Activated naive CD4-positive, alpha-beta T cell treated with anti-CD3 and anti-CD28 coated beads, Interleukin-2, amount 50 U/mL, for 24 hours (primary cell): Measurements from ENCODE around the gene PLA2G4D.

Experiments
- H3K27ac Mint-ChIP-seq: one replicate; pipeline ENCODE4 v1.8.0; 2021; ENCODE audit warnings: mild to moderate bottlenecking, mixed read lengths
- H3K27me3 Mint-ChIP-seq: one replicate; pipeline ENCODE4 v1.8.0; 2021; ENCODE audit warnings: mixed read lengths
- H3K36me3 Mint-ChIP-seq: one replicate; pipeline ENCODE4 v1.8.0; 2021; ENCODE audit warnings: mixed read lengths
- H3K4me1 Mint-ChIP-seq: one replicate; pipeline ENCODE4 v1.8.0; 2021; ENCODE audit warnings: mixed read lengths
- H3K4me3 Mint-ChIP-seq: one replicate; pipeline ENCODE4 v1.8.0; 2021; ENCODE audit warnings: mild to moderate bottlenecking, mixed read lengths
- H3K9me3 Mint-ChIP-seq: one replicate; pipeline ENCODE4 v1.8.0; 2021; ENCODE audit warnings: mixed read lengths

PLA2G4D gene

GRCh38 chr15:42131826-42132806 is 37.8 kb upstream of the PLA2G4D start:
- Mint-ChIP-seq H3K9me3 (no peaks in the 10 kb centered on the region), H3K4me3 (no peak overlapping the region), H3K27ac (no peak overlapping the region), H3K36me3 (no peaks in the 10 kb centered on the region), H3K4me1 (no peaks in the 10 kb centered on the region), H3K27me3 (peaks cover 7% of the 10 kb centered on the region)

GRCh38 chr15:42131006-42131405 is 36.6 kb upstream of the PLA2G4D start:
- no peak overlapping the region for H3K27ac Mint-ChIP-seq
- no peaks in the 10 kb centered on the region for H3K4me1 Mint-ChIP-seq
- no peaks in the 10 kb centered on the region for H3K36me3 Mint-ChIP-seq
- H3K4me3 Mint-ChIP-seq, result no peak overlapping the region
- H3K27me3 Mint-ChIP-seq, result peaks cover 7% of the 10 kb centered on the region
- no peaks in the 10 kb centered on the region for H3K9me3 Mint-ChIP-seq

- peaks cover 7% of the 10 kb centered on the region for H3K27me3 Mint-ChIP-seq
- H3K4me1 Mint-ChIP-seq, result no peaks in the 10 kb centered on the region
- H3K27ac Mint-ChIP-seq, result no peak overlapping the region
- H3K4me3 Mint-ChIP-seq, result no peak overlapping the region
- H3K36me3 Mint-ChIP-seq, result no peaks in the 10 kb centered on the region
- H3K9me3 Mint-ChIP-seq, result no peaks in the 10 kb centered on the region
Measured at GRCh38 chr15:42130246-42130986, 36.1 kb upstream of the PLA2G4D start.

- no peak overlapping the region for H3K27ac Mint-ChIP-seq
- no peaks in the 10 kb centered on the region for H3K9me3 Mint-ChIP-seq
- H3K4me3 Mint-ChIP-seq, result no peak overlapping the region
- H3K36me3 Mint-ChIP-seq, result no peaks in the 10 kb centered on the region
- peaks cover 7% of the 10 kb centered on the region for H3K27me3 Mint-ChIP-seq
- H3K4me1 Mint-ChIP-seq, result no peaks in the 10 kb centered on the region
Measured at GRCh38 chr15:42129364-42129763, 35.0 kb upstream of the PLA2G4D start.

- Mint-ChIP-seq H3K27me3 (peaks cover 7% of the 10 kb centered on the region), H3K27ac (no peak overlapping the region)
Measured at GRCh38 chr15:42128476-42128875, 34.1 kb upstream of the PLA2G4D start.

GRCh38 chr15:42123546-42123945 is 29.2 kb upstream of the PLA2G4D start:
- Mint-ChIP-seq H3K4me3 (no peak overlapping the region), H3K36me3 (no peaks in the 10 kb centered on the region)

More at GRCh38 chr15:42128476-42128875, 34.1 kb upstream of the PLA2G4D start:
- no peaks in the 10 kb centered on the region for H3K36me3 Mint-ChIP-seq
- H3K9me3 Mint-ChIP-seq, result no peaks in the 10 kb centered on the region
- H3K4me1 Mint-ChIP-seq, result no peaks in the 10 kb centered on the region
- H3K4me3 Mint-ChIP-seq, result no peak overlapping the region

GRCh38 chr15:42121682-42122081 is 27.3 kb upstream of the PLA2G4D start:
- Mint-ChIP-seq H3K4me1 (no peaks in the 10 kb centered on the region), H3K9me3 (no peaks in the 10 kb centered on the region), H3K27ac (no peak overlapping the region), H3K36me3 (no peaks in the 10 kb centered on the region), H3K27me3 (no peaks in the 10 kb centered on the region), H3K4me3 (no peak overlapping the region)

More at GRCh38 chr15:42123546-42123945, 29.2 kb upstream of the PLA2G4D start:
- no peaks in the 10 kb centered on the region for H3K9me3 Mint-ChIP-seq
- H3K27ac Mint-ChIP-seq, result no peak overlapping the region
- H3K4me1 Mint-ChIP-seq, result no peaks in the 10 kb centered on the region
- no peaks in the 10 kb centered on the region for H3K27me3 Mint-ChIP-seq

- Mint-ChIP-seq H3K27me3 (no peaks in the 10 kb centered on the region), H3K4me3 (no peak overlapping the region), H3K27ac (no peak overlapping the region), H3K4me1 (no peaks in the 10 kb centered on the region), H3K9me3 (no peaks in the 10 kb centered on the region), H3K36me3 (no peaks in the 10 kb centered on the region)
Measured at GRCh38 chr15:42121021-42121420, 26.7 kb upstream of the PLA2G4D start.

- no peaks in the 10 kb centered on the region for H3K27me3 Mint-ChIP-seq
- H3K36me3 Mint-ChIP-seq, result no peaks in the 10 kb centered on the region
- H3K4me3 Mint-ChIP-seq, result no peak overlapping the region
- H3K9me3 Mint-ChIP-seq, result no peaks in the 10 kb centered on the region
- H3K27ac Mint-ChIP-seq, result no peak overlapping the region
- no peaks in the 10 kb centered on the region for H3K4me1 Mint-ChIP-seq
Measured at GRCh38 chr15:42120285-42120684, 25.9 kb upstream of the PLA2G4D start.

GRCh38 chr15:42119446-42119760 is 25.0 kb upstream of the PLA2G4D start:
- Mint-ChIP-seq H3K4me3 (no peak overlapping the region), H3K9me3 (no peaks in the 10 kb centered on the region), H3K27ac (no peak overlapping the region), H3K4me1 (no peaks in the 10 kb centered on the region), H3K36me3 (no peaks in the 10 kb centered on the region), H3K27me3 (peaks cover 1% of the 10 kb centered on the region)

- Mint-ChIP-seq H3K9me3 (no peaks in the 10 kb centered on the region), H3K4me3 (no peak overlapping the region)
Measured at GRCh38 chr15:42118650-42119445, 24.5 kb upstream of the PLA2G4D start.

GRCh38 chr15:42111924-42112323 is 17.6 kb upstream of the PLA2G4D start:
- peaks cover 10% of the 10 kb centered on the region for H3K9me3 Mint-ChIP-seq
- no peak overlapping the region for H3K27ac Mint-ChIP-seq
- no peak overlapping the region for H3K4me3 Mint-ChIP-seq
- H3K27me3 Mint-ChIP-seq, result peaks cover 22% of the 10 kb centered on the region
- H3K4me1 Mint-ChIP-seq, result peaks cover 6% of the 10 kb centered on the region
- peaks cover 4% of the 10 kb centered on the region for H3K36me3 Mint-ChIP-seq

More at GRCh38 chr15:42118650-42119445, 24.5 kb upstream of the PLA2G4D start:
- Mint-ChIP-seq H3K36me3 (no peaks in the 10 kb centered on the region), H3K27ac (no peak overlapping the region), H3K4me1 (no peaks in the 10 kb centered on the region), H3K27me3 (peaks cover 2% of the 10 kb centered on the region)

GRCh38 chr15:42110367-42110766 is 16.0 kb upstream of the PLA2G4D start:
- peaks cover 23% of the 10 kb centered on the region for H3K27me3 Mint-ChIP-seq
- peaks cover 6% of the 10 kb centered on the region for H3K4me1 Mint-ChIP-seq

GRCh38 chr15:42108806-42109205 is 14.4 kb upstream of the PLA2G4D start:
- Mint-ChIP-seq H3K27me3 (peaks cover 21% of the 10 kb centered on the region), H3K4me3 (no peak overlapping the region), H3K4me1 (peaks cover 6% of the 10 kb centered on the region), H3K27ac (no peak overlapping the region), H3K9me3 (peaks cover 10% of the 10 kb centered on the region), H3K36me3 (peaks cover 4% of the 10 kb centered on the region)

More at GRCh38 chr15:42110367-42110766, 16.0 kb upstream of the PLA2G4D start:
- Mint-ChIP-seq H3K36me3 (peaks cover 4% of the 10 kb centered on the region), H3K4me3 (no peak overlapping the region), H3K27ac (no peak overlapping the region), H3K9me3 (peaks cover 10% of the 10 kb centered on the region)

GRCh38 chr15:42108189-42108588 is 13.8 kb upstream of the PLA2G4D start:
- Mint-ChIP-seq H3K9me3 (peaks cover 5% of the 10 kb centered on the region), H3K27ac (no peak overlapping the region), H3K4me1 (peaks cover 6% of the 10 kb centered on the region), H3K27me3 (peaks cover 21% of the 10 kb centered on the region), H3K4me3 (no peak overlapping the region), H3K36me3 (peaks cover 4% of the 10 kb centered on the region)
